Measurements from ENCODE around the gene TMEM184A. TPM values are rescaled to one million over a fixed set of nuclear protein-coding genes. Genes with fewer than 3 reads are reported as not detected.

The TMEM184A gene
- total and polyA plus RNA-seq, 2 of the 13 experiments (the other 11 are each of a cell fraction or from before 2014, with no cell fraction given): 9.5 to 20.4 TPM

DNA sequence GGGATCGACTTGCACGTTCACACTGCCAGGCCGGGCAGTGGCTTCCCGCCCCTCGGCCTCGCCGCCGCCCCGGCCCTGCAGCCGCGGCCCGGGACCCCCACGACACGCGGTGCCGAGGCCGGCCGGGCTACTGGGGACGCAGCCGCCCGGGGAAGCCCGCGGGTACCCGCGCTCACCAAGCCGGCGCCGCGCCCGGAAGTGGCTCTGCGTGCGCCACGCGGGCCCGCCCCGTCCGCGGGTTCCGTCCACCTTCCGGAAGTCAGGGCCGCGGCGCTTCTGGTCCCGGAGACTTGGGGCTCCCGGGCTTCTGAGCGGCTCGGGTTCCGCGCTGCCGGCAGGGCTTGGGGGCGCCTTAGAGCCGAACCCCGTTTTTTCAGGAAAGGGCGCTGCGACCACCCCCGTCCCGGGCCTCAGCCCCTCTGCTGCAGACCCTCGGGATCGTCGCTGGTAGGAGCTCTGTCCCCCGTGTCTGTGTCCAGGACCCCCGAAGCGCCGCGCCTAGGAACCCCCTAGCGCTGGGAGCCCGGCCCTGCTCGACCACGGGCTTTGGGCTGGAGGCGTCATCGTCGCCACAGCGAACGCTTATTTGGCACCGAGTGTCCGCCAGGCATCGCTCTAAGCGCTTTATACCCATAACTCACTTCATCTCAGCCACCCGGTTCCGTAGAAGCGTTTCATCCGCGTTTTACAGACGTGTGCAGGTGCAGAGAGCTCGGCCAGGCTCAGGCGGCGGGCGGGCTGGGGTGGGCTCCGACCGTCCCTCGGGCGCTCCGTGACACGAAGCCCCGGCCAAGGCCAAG, 14.0 kb upstream of the TMEM184A start, which contains the start of gene PSMG3 (continued):
- TF ChIP-seq, protein P1, sequence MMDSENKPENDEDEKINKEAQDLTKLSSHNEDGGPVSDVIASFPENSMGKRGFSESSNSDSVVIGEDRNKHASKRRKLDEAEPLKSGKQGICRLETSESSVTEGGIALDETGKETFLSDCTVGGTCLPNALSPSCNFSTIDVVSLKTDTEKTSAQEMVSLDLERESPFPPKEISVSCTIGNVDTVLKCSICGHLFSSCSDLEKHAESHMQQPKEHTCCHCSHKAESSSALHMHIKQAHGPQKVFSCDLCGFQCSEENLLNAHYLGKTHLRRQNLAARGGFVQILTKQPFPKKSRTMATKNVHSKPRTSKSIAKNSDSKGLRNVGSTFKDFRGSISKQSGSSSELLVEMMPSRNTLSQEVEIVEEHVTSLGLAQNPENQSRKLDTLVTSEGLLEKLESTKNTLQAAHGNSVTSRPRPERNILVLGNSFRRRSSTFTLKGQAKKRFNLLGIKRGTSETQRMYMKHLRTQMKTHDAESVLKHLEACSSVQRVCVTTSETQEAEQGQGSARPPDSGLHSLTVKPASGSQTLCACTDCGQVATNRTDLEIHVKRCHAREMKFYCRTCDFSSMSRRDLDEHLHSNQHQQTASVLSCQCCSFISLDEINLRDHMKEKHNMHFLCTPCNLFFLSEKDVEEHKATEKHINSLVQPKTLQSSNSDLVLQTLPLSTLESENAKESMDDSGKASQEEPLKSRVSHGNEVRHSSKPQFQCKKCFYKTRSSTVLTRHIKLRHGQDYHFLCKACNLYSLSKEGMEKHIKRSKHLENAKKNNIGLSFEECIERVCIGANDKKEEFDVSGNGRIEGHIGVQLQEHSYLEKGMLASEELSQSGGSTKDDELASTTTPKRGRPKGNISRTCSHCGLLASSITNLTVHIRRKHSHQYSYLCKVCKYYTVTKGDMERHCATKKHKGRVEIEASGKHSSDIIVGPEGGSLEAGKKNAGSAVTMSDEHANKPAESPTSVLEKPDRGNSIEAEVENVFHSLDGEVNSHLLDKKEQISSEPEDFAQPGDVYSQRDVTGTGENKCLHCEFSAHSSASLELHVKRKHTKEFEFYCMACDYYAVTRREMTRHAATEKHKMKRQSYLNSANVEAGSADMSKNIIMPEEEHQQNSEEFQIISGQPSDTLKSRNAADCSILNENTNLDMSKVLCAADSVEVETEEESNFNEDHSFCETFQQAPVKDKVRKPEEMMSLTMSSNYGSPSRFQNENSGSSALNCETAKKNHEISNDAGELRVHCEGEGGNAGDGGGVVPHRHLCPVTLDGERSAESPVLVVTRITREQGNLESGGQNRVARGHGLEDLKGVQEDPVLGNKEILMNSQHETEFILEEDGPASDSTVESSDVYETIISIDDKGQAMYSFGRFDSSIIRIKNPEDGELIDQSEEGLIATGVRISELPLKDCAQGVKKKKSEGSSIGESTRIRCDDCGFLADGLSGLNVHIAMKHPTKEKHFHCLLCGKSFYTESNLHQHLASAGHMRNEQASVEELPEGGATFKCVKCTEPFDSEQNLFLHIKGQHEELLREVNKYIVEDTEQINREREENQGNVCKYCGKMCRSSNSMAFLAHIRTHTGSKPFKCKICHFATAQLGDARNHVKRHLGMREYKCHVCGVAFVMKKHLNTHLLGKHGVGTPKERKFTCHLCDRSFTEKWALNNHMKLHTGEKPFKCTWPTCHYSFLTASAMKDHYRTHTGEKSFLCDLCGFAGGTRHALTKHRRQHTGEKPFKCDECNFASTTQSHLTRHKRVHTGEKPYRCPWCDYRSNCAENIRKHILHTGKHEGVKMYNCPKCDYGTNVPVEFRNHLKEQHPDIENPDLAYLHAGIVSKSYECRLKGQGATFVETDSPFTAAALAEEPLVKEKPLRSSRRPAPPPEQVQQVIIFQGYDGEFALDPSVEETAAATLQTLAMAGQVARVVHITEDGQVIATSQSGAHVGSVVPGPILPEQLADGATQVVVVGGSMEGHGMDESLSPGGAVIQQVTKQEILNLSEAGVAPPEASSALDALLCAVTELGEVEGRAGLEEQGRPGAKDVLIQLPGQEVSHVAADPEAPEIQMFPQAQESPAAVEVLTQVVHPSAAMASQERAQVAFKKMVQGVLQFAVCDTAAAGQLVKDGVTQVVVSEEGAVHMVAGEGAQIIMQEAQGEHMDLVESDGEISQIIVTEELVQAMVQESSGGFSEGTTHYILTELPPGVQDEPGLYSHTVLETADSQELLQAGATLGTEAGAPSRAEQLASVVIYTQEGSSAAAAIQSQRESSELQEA (CRISPR knock-in tag; IDR thresholded peaks at IDR 0.05; ENCODE audit: not compliant biosample characterization): peak; percentile 82
- no peak for TF ChIP-seq RBAK (CRISPR knock-in tag; IDR thresholded peaks at IDR 0.05)
- TF ChIP-seq MZF1 (CRISPR knock-in tag; IDR thresholded peaks at IDR 0.05; ENCODE audit: borderline replicate concordance): no peak
- TF ChIP-seq, protein P2, sequence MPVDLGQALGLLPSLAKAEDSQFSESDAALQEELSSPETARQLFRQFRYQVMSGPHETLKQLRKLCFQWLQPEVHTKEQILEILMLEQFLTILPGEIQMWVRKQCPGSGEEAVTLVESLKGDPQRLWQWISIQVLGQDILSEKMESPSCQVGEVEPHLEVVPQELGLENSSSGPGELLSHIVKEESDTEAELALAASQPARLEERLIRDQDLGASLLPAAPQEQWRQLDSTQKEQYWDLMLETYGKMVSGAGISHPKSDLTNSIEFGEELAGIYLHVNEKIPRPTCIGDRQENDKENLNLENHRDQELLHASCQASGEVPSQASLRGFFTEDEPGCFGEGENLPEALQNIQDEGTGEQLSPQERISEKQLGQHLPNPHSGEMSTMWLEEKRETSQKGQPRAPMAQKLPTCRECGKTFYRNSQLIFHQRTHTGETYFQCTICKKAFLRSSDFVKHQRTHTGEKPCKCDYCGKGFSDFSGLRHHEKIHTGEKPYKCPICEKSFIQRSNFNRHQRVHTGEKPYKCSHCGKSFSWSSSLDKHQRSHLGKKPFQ (CRISPR knock-in tag; IDR thresholded peaks at IDR 0.05; ENCODE audit: insufficient replicate concordance): no peak
- TF ChIP-seq NFE2 (CRISPR knock-in tag; IDR thresholded peaks at IDR 0.05): no peak
- TF ChIP-seq, protein P3, sequence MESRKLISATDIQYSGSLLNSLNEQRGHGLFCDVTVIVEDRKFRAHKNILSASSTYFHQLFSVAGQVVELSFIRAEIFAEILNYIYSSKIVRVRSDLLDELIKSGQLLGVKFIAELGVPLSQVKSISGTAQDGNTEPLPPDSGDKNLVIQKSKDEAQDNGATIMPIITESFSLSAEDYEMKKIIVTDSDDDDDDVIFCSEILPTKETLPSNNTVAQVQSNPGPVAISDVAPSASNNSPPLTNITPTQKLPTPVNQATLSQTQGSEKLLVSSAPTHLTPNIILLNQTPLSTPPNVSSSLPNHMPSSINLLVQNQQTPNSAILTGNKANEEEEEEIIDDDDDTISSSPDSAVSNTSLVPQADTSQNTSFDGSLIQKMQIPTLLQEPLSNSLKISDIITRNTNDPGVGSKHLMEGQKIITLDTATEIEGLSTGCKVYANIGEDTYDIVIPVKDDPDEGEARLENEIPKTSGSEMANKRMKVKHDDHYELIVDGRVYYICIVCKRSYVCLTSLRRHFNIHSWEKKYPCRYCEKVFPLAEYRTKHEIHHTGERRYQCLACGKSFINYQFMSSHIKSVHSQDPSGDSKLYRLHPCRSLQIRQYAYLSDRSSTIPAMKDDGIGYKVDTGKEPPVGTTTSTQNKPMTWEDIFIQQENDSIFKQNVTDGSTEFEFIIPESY (CRISPR knock-in tag; IDR thresholded peaks at IDR 0.05): no peak
- no peak for TF ChIP-seq RFX5 (IDR thresholded peaks at IDR 0.05; ENCODE audit: low read depth, low read length)
- TF ChIP-seq TGIF2 (CRISPR knock-in tag; IDR thresholded peaks at IDR 0.05): peak; percentile 72; the same call in 1 of the 2 replicates
- TF ChIP-seq ZSCAN20 (CRISPR knock-in tag; IDR thresholded peaks at IDR 0.05; ENCODE audit: borderline replicate concordance): no peak; the same call in 1 of the 2 replicates
- TF ChIP-seq, protein P4, sequence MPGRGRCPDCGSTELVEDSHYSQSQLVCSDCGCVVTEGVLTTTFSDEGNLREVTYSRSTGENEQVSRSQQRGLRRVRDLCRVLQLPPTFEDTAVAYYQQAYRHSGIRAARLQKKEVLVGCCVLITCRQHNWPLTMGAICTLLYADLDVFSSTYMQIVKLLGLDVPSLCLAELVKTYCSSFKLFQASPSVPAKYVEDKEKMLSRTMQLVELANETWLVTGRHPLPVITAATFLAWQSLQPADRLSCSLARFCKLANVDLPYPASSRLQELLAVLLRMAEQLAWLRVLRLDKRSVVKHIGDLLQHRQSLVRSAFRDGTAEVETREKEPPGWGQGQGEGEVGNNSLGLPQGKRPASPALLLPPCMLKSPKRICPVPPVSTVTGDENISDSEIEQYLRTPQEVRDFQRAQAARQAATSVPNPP (CRISPR knock-in tag; IDR thresholded peaks at IDR 0.05): no peak
- TF ChIP-seq ELF4 (CRISPR knock-in tag; IDR thresholded peaks at IDR 0.05; ENCODE audit: borderline replicate concordance): 0 out of 2 replicates have a peak, but pooled peaks have one; percentile 52
- no peak; the same call in 1 of the 2 replicates for TF ChIP-seq NAIF1 (CRISPR knock-in tag; IDR thresholded peaks at IDR 0.05; ENCODE audit: borderline replicate concordance)
- no peak for TF ChIP-seq ZC3H4 (CRISPR knock-in tag; IDR thresholded peaks at IDR 0.05; ENCODE audit: borderline replicate concordance)
- no peak for TF ChIP-seq HDAC6 (IDR thresholded peaks at IDR 0.05; ENCODE audit: low read depth, low read length)
- TF ChIP-seq MLLT10 (CRISPR knock-in tag; IDR thresholded peaks at IDR 0.05): no peak
- peak; percentile 86 for TF ChIP-seq ZNF274 (CRISPR knock-in tag; IDR thresholded peaks at IDR 0.05)

Measured in HepG2 (cell line).